HG03097 (cell line): ENCODE measurements around the gene MICAL3.

Source experiments
- ATAC-seq: cut with Tn5 transposase; IDR thresholded peaks from one replicate; pipeline ENCODE4 v1.9.1; 2021; ENCODE audit not compliant: unreplicated experiment, low FRiP score

The MICAL3 gene

GRCh38 chr22:17977371-17977770 lies 47.0 kb downstream of the MICAL3 start:
- ATAC-seq = no peak

GRCh38 chr22:17976121-17976520 lies 48.2 kb downstream of the MICAL3 start:
- no peak for ATAC-seq

- ATAC-seq = no peak
These were observed 49.5 kb downstream of the MICAL3 start for GRCh38 chr22:17974703-17975372.

DNA sequence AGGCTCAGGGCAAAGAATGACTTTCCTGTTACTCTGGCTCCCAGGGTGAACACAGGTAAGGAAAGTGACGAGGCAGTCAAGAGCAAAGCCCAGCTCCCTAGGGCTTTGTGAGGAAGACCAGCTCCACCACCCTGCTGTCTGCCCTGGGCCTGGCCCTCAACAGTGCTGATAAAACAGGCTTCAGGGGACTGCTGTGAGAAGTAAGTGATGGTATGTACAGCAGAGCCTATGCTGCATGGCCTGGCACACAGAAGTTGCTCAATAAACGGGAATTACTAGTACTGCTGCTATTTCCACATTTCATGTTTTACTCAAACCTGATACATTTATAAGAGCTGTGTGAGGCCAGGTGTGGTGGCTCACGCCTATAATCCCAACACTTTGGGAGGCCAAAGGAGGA lies 50.3 kb downstream of the MICAL3 start:
- ATAC-seq = no peak

- no peak for ATAC-seq
These were observed 51.1 kb downstream of the MICAL3 start for GRCh38 chr22:17973217-17973616.

DNA sequence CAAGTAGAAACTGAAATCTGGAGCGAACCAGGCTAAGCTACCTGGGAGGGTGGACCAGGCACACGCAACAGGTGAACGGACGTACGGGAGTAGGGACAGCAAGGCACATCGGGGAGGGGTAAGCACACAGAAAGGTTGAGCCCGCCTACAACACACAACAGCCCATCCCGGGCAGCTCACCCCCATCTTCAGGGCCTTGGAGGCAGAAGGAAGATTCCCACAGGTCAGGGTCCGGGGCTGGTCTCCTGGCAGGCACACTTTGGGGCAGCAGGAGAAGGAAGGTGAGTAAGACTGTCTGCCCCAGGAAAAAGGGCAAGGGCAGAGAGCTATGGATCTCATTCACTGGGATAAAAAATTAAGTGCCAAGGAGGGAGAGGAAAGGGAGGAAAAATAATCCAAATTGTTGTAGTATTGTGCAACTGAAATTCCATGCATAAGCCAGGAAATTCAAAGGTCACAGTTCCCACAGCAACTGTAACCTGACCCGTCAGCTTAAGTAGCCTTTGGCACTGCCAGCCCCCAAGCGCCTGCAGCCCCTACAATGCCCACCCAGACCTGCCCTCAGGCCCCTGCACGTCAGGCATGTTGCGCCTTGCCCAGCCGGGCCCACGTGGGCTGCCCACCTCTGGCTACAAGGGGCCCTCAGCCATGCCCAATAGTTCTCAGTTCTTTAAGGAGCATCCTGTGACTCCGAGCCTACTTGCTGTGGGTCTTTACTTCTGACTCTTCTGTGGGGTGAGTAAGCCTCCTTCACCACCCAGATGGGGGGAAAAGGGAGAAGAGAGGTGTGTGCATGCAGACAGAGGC lies 51.8 kb downstream of the MICAL3 start:
- ATAC-seq = no peak

DNA sequence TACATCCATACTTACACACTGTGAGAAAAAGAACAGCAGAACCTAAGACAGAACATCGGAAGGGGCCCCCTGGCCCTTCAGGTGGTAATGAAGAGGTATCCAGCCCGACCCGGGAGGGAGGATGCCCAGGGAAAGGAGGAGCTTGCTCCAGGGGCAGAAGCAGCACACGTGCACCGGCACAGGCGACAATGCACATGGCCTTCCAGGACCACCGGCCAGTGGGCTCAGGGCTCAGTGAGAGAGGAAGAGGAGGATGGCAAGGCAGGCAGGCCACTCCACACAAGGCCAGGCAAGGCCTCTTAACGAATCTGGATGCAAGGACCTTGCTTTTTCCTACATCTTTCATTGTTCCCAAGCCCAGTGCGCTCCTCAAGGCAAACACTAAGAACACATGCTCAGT lies 52.6 kb downstream of the MICAL3 start:
- no peak for ATAC-seq

- no peak for ATAC-seq
These were observed 54.1 kb downstream of the MICAL3 start for GRCh38 chr22:17970201-17970708.

- ATAC-seq = no peak
These were observed 54.7 kb downstream of the MICAL3 start for GRCh38 chr22:17969701-17970113.

GRCh38 chr22:17968126-17968525 lies 56.2 kb downstream of the MICAL3 start:
- ATAC-seq = no peak

GRCh38 chr22:17966403-17966717 lies 58.0 kb downstream of the MICAL3 start:
- ATAC-seq = no peak

DNA sequence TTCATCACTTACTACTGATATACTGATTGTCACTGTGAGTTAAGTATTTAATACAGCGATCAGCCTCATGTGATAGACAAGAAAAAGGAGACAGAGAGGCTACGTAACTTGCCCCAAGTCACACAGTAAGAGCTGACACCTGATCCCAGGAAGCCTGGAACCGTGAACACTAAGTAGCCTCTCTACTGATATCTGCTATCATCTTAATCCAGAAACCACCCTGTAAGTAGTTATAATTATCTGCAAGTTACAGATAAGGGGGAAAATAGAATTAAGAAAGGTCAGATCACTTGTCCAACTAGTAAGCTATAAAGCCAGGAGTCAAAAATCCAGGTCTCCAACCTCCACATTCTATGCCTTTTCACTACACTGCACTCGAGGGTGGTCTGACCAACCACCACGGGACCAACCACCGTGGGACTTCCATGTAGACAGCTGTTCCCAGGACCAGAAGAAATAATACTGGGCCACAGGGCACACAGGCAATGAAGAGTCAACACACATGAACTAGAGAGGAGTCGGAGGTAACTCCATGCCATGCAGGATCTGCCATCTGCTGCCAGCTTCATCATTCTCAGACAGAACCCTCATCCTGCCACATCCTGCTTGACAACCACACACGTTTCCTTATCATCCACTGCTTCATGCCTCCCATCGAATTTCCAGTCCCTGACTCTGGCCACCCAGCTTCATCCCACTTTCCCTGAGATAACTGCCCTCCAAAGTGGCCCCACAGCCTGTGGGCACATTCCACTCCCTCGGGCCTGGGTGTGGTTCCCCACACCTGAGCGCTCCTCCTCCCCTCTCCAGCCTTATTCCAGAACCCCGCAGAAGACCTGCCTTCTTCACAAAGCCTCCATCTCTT lies 58.6 kb downstream of the MICAL3 start:
- no peak for ATAC-seq

DNA sequence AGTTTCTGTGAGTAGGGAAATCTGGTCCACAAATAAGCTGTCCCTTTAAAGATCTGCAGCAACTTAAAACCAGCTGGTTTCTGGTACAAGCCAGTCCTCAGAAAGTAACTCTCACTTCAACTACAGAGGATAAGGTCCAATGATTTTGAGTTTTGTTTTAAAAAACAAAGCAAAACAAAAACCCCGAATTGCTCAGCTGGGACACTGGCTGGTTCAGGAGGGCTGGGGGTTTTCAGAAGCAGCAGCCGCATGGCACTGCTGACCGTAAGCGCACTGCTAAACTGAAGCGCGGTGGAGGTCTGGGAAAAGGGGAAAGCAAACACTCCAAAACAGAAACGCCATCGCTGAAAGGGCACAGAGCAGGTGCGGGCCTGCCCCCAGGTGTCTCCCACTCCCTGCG lies 59.7 kb downstream of the MICAL3 start:
- peak; percentile 48 for ATAC-seq

DNA sequence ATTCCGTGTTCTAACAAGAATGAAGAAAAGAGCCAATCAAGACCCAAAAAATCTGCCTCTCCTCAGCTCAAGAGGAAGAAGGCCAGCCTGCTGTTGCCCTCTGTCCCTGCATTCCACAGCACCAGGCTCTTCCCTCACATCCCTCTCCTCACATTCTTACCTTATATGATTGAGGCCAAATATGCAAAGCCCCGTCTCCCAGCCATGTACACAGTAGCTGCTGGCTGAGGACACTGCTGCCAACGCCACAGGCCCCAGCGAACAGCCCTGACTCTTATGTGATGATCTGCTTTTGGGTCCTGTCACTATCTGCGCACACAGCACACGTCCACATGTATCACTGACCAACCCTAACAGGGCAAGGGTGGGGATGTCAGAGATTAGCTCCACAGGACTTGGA lies 60.2 kb downstream of the MICAL3 start:
- peak; percentile 11 for ATAC-seq

DNA sequence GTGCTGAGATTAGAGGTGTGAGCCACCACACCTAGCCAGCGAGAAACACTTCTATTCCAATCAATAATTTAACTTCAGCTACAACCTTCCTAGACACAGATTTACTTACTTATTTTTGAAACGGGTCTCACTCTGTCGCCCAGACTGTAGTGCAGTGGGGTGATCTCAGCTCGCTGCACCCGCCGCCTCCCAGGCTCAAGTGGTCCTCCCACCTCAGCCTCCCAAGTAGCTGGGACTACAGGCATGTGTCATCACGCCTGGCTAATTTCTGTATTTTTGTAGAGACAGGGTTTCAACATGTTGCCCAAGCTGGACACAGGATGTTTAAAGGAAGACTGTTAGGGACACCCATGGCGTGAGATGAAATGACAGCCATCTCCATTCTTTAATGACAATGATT lies 61.3 kb downstream of the MICAL3 start:
- ATAC-seq = no peak

DNA sequence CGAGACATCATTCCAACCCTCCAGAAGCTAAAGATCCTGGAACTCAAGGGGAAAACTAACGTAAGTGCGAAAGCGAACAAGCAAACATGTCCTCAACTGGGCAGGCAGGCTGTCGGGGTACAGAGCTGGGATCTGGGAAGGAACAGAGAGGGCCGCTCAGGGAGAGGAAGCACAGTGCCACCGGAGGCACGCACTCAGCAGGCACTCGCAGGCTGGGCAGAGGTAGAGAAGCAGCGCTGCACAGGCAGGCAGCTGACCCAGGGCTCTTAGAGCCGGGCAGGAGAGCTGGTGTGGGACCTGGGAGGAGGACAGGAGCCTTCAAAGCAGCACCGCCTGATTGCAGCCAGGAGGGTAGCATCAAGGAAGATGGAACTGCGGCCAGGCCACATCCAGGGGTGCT lies 62.2 kb downstream of the MICAL3 start:
- ATAC-seq = no peak

- no peak for ATAC-seq
These were observed 63.0 kb downstream of the MICAL3 start for GRCh38 chr22:17961446-17961729.

- ATAC-seq = no peak
These were observed 63.5 kb downstream of the MICAL3 start for GRCh38 chr22:17960695-17961445.

- no peak for ATAC-seq
These were observed 64.3 kb downstream of the MICAL3 start for GRCh38 chr22:17960011-17960410.

- ATAC-seq = no peak
These were observed 66.2 kb downstream of the MICAL3 start for GRCh38 chr22:17958166-17958565.

DNA sequence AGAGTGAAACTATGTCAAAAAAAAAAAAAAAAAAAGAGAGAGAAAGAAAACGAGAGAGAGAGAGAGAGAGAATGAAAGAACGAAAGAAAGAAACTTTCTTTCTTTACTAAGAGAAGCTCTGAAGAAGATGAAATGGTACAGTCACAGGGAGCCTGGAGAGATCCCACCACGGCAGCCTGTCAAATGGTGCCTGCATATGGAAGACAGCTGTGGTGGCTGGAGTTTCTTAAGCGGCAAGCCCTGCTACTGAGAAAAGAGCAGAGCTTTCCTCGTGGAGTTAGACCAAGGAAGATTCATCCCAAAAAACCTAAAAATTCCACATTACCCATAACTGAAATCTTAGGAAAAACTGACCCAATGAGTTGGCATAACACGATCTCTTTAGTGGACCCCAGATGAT lies 66.7 kb downstream of the MICAL3 start:
- ATAC-seq = no peak
